ENCODE results near the gene KRTAP10-3. TPM values are rescaled to one million over a fixed set of nuclear protein-coding genes. Genes with fewer than 3 reads are reported as not detected.

The KRTAP10-3 gene
- total RNA-seq, 1 experiment from 2014 or later: not detected

- no peak for DNase-seq (ENCODE audit: low read depth)
Observed at GRCh38 chr21:44530221-44530902, 28.2 kb downstream of the KRTAP10-3 start.

GRCh38 chr21:44529503-44530125 lies 29.0 kb downstream of the KRTAP10-3 start:
- DNase-seq (ENCODE audit: low read depth): no peak

- DNase-seq (ENCODE audit: low read depth): no peak
Observed at GRCh38 chr21:44529011-44529421, 29.6 kb downstream of the KRTAP10-3 start.

GRCh38 chr21:44528634-44528995 lies 30.0 kb downstream of the KRTAP10-3 start:
- DNase-seq (ENCODE audit: low read depth): no peak

GRCh38 chr21:44527983-44528633 lies 30.5 kb downstream of the KRTAP10-3 start:
- no peak for DNase-seq (ENCODE audit: low read depth)

GRCh38 chr21:44527156-44527982 lies 31.2 kb downstream of the KRTAP10-3 start:
- DNase-seq (ENCODE audit: low read depth): no peak

GRCh38 chr21:44526096-44526997 lies 32.2 kb downstream of the KRTAP10-3 start:
- no peak for DNase-seq (ENCODE audit: low read depth)

GRCh38 chr21:44525391-44526095 lies 33.1 kb downstream of the KRTAP10-3 start:
- DNase-seq (ENCODE audit: low read depth): no peak

GRCh38 chr21:44524414-44525371 lies 33.9 kb downstream of the KRTAP10-3 start:
- no peak for DNase-seq (ENCODE audit: low read depth)

- DNase-seq (ENCODE audit: low read depth): no peak
Observed at GRCh38 chr21:44523567-44524413, 34.8 kb downstream of the KRTAP10-3 start.

GRCh38 chr21:44522753-44523204 lies 35.8 kb downstream of the KRTAP10-3 start:
- DNase-seq (ENCODE audit: low read depth): no peak

GRCh38 chr21:44521928-44522752 lies 36.5 kb downstream of the KRTAP10-3 start:
- DNase-seq (ENCODE audit: low read depth): no peak

- no peak for DNase-seq (ENCODE audit: low read depth)
Observed at GRCh38 chr21:44521301-44521927, 37.2 kb downstream of the KRTAP10-3 start.

GRCh38 chr21:44520326-44521300 lies 38.0 kb downstream of the KRTAP10-3 start:
- DNase-seq (ENCODE audit: low read depth): no peak

Measured in RPMI7951 (cell line).